Stimulated activated CD4-positive, alpha-beta T cell treated with anti-CD3 and anti-CD28 coated beads, Interleukin-1b, Interleukin-23, amount 100 ng/mL, for 48 hours (primary cell): Measurements from ENCODE around the gene ZNF367.
"Not testable (repeated sequence)": the region's sequence is repeated elsewhere in the genome, so short reads cannot be mapped to it uniquely, and the experiment has no call there.

Source experiments
- DNase-seq: peaks from one replicate; pipeline ENCODE4 v3.0.0-alpha.2; 2020

Gene ZNF367

DNA sequence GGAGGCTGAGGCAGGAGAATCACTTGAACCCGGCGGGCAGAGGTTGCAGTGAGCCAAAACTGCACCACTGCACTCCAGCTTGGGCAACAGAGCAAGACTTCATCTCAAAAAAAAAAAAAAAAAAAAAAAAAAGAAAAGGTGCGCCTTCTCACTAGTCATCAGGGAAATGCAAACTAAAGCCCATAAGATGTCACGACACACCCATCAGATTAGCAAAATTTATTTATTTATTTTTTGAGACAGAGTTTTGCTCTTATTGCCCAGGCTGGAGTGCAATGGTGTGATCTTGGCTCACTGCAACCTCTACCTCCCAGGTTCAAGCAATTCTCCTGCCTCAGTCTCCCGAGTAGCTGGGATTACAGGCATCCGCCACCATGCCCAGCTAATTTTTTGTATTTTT, 57.6 kb downstream of the ZNF367 start:
- DNase-seq: not testable (repeated sequence)

- DNase-seq: no peak
Measured at GRCh38 chr9:96350866-96351265, 67.3 kb downstream of the ZNF367 start.

DNA sequence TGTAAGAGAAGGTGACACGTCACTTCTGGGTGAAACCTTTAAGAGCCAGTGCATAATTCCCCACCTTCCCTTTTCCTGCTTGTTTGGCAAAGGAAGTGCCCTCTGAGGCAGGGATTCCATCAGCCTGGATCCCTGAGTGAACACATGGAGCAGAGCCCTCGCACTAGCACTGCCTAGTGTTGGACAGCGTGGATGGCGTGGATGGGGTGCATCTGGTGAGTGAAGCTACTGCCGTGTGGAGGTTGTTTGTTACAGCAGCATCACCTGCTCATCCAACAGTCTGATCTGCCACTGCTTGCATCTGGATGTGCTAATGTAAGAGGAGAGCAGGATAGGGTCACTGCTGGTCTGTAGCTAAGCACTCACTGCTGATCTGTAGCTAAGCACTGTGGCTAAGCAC, 69.9 kb downstream of the ZNF367 start:
- no peak for DNase-seq

DNA sequence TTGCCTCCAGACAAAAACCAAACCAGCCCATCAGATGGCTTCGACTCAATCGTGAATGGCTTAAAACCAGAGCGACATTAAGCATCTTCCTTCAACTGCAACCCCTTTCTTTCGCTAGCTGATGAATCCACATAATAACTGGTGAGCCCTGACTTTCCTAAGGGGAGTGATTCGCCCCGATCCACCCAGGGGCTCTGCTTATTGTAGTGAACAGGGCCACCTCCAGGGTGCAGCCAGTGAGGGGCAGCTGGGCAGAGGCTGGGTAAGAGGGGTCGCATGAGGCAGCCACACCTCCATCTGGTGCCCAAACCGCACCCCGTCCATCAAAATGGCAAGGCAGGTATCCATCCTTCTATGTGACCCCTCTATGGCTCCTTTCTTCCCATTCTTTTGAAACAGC, 72.6 kb downstream of the ZNF367 start:
- no peak for DNase-seq

DNA sequence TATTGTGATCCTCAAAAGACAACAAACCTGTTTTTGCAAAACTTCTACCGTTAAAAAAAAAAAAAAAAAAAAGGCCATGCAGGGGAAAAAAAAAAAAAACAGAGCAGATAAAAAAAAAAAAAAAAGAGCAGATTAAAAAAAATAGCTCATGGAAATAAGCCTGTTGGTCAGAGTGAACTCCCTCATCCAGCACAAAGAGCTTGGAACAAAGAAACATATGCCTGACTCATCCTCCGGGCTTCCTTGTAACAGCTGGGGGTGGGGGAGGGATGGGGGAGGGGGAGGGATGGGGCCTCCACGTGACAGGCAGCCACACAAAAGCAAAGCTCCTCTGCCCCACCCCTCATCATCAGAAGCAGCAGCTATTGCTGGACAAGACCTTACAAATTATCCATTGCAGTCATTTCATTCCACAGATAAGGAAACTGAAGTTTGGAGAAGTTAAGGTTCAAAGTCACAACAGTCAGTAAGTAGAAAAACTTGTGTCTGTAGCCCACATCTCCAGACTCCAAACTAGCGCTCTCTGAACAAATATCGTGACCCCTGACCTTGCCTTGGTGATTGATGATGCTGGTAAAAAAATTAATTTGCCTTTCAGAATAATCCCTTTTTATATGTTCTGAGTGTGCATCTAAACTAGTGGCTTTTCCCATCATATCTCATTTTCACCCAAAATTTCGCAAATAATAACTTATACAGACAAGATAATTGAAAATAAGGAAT, 73.6 kb downstream of the ZNF367 start:
- DNase-seq: no peak

GRCh38 chr9:96343515-96344360, 74.4 kb downstream of the ZNF367 start:
- no peak for DNase-seq

DNA sequence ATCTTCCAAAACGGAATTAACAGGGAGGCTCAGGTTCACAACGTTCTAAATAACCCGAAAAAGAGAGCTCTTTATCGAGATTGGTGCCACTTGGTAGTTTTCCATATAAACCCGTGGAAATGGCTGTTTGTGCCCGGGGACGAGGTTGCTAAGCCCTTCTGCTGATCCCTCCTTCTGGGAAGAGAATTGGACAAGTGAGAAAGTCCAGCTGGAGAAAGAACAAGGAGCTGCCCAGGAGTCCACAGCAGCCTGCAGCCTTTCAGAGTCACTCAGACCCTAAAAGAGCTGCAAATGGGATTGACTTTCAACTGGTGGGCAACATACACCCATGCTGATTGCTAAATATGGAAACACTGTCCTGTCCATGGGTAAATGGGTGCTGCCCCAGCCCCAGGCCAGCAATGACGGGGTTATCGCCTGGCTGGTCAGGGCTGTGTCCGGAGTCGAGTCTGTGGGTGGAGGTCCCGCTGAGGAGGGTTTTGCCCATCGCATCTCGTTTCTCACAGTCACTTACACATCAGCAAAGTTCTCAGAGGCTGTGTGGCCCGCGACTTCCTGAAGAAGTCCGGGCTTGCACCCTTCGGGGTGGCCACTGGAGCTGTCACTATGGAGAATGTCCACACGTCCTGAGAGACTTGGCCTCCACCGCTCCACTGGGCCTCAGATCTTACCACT, 75.5 kb downstream of the ZNF367 start:
- DNase-seq: no peak

- DNase-seq: no peak
Measured at GRCh38 chr9:96340707-96341106, 77.5 kb downstream of the ZNF367 start.

DNA sequence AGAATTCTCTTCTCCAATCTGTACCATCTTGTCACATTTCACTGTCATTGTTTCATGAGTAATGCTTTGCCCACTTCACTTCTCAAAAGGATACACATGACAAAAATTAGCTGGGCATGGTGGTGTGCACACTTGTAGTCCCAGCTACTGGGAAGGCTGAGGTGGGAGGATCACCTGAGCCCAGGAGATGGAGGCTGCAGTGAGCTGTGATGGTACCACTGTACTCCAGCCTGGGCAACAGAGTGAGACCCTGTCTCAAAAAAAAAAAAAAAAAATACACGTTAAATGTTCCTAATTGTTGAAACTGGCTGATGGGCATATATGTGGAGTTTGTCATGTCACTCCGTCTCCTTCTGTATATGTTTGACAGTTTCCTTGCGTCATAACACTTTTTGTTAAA, 79.9 kb downstream of the ZNF367 start:
- no peak for DNase-seq
